Neuronal stem cell (in vitro differentiated cells): ENCODE results near the gene HOXA6.

Experiments
- DNase-seq: peaks from one replicate; pipeline ENCODE4 v3.0.0-alpha.2; 2013; ENCODE audit warnings: low spot score
- H2AFZ ChIP-seq: one replicate; pipeline ENCODE4 v1.6.1; 2013; ENCODE audit warnings: mild to moderate bottlenecking, low read length, inconsistent platforms
- H2AK5ac ChIP-seq: 2 replicates; pipeline ENCODE4 v1.6.1; 2013; ENCODE audit warnings: low read depth, mild to moderate bottlenecking, inconsistent platforms, low read length, moderate library complexity, mixed read lengths
- H2BK120ac ChIP-seq: 2 replicates; pipeline ENCODE4 v1.6.1; 2013; ENCODE audit warnings: low read depth, mild to moderate bottlenecking, inconsistent platforms, low read length, moderate library complexity, mixed read lengths
- H2BK12ac ChIP-seq: one replicate; pipeline ENCODE4 v1.6.1; 2013; ENCODE audit warnings: low read length, inconsistent platforms
- H2BK15ac ChIP-seq: 2 replicates; pipeline ENCODE4 v1.6.1; 2013; ENCODE audit warnings: mild to moderate bottlenecking, low read length, inconsistent platforms, mixed read lengths
- H2BK5ac ChIP-seq: one replicate; pipeline ENCODE4 v1.6.1; 2013; ENCODE audit warnings: inconsistent platforms, mild to moderate bottlenecking, low read length, moderate library complexity
- H3K14ac ChIP-seq: one replicate; pipeline ENCODE4 v1.6.1; 2013; ENCODE audit warnings: low read length, inconsistent platforms
- H3K18ac ChIP-seq: 2 replicates; pipeline ENCODE4 v1.6.1; 2013; ENCODE audit warnings: low read length, inconsistent platforms
- H3K23ac ChIP-seq: 2 replicates; pipeline ENCODE4 v1.6.1; 2013; ENCODE audit warnings: low read depth, mild to moderate bottlenecking, mixed read lengths, low read length, inconsistent platforms; ENCODE audit not compliant: poor library complexity
- H3K27ac ChIP-seq: replicated peaks from 3 replicates; pipeline ENCODE4 v1.5.1; 2013; ENCODE audit warnings: low read length, inconsistent platforms
- H3K27me3 ChIP-seq, 3 experiments: 2 replicates each; pipeline ENCODE4 v1.6.1; 2013; ENCODE audit warnings: low read length in 3 of 3, mild to moderate bottlenecking in 2 of 3, inconsistent platforms in 1 of 3, low read depth in 1 of 3, mixed read lengths in 1 of 3, moderate library complexity in 1 of 3; ENCODE audit not compliant: control insufficient read depth in 3 of 3, insufficient read depth in 3 of 3
- H3K36me3 ChIP-seq, 2 donors: replicated peaks in 1 of 2; 2 replicates each; pipeline ENCODE4 v1.6.1; 2013; ENCODE audit warnings: low read length in 2 of 2; ENCODE audit not compliant: control insufficient read depth in 2 of 2, insufficient read depth in 2 of 2
- H3K4ac ChIP-seq: 2 replicates; pipeline ENCODE4 v1.6.1; 2013; ENCODE audit warnings: inconsistent platforms, mild to moderate bottlenecking, low read length, moderate library complexity
- H3K4me1 ChIP-seq, 2 donors: 1 replicate in 1 of 2; 2 replicates in 1 of 2; pipeline ENCODE4 v1.6.1; 2013; ENCODE audit warnings: low read length in 2 of 2, low read depth in 1 of 2; ENCODE audit not compliant: control insufficient read depth in 2 of 2, insufficient read depth in 1 of 2
- H3K4me2 ChIP-seq: one replicate; pipeline ENCODE4 v1.6.1; 2013; ENCODE audit warnings: mild to moderate bottlenecking, low read length, inconsistent platforms; ENCODE audit not compliant: insufficient read depth, poor library complexity, severe bottlenecking
- H3K4me3 ChIP-seq, 2 donors: 2 replicates each; pipeline ENCODE4 v1.5.1; 2013; ENCODE audit warnings: low read length in 2 of 2, mild to moderate bottlenecking in 2 of 2, inconsistent platforms in 1 of 2, moderate library complexity in 1 of 2
- H3K79me1 ChIP-seq: one replicate; pipeline ENCODE4 v1.6.1; 2013; ENCODE audit warnings: low read depth, mild to moderate bottlenecking, inconsistent platforms, low read length, moderate library complexity
- H3K9ac ChIP-seq: one replicate; pipeline ENCODE4 v1.6.1; 2013; ENCODE audit warnings: mild to moderate bottlenecking, low read depth, low read length, inconsistent platforms; ENCODE audit not compliant: poor library complexity
- H3K9me3 ChIP-seq, 2 donors: replicated peaks in 1 of 2; 2 replicates each; pipeline versions ENCODE3 to v1.6.1; 2013; ENCODE audit warnings: low read length in 2 of 2, mild to moderate bottlenecking in 2 of 2, inconsistent platforms in 1 of 2, low read depth in 1 of 2, mixed read lengths in 1 of 2, moderate library complexity in 1 of 2; ENCODE audit not compliant: control insufficient read depth in 2 of 2, insufficient read depth in 1 of 2
- H4K8ac ChIP-seq: one replicate; pipeline ENCODE4 v1.6.1; 2013; ENCODE audit warnings: low read depth, mild to moderate bottlenecking, inconsistent platforms, low read length, moderate library complexity
- H4K91ac ChIP-seq: one replicate; pipeline ENCODE4 v1.6.1; 2013; ENCODE audit warnings: low read length, low read depth, mild to moderate bottlenecking, inconsistent platforms; ENCODE audit not compliant: poor library complexity
- WGBS, 2 donors: extraction: QIAGEN DNeasy Blood & Tissue Kit; methylation state at CpG; one replicate each; pipeline ENCODE4 v1.1.7; 2013; ENCODE audit warnings: missing lambda C conversion rate in 2 of 2, mixed read lengths in 1 of 2; ENCODE audit not compliant: insufficient read length in 2 of 2, insufficient replicate concordance in 1 of 2; ENCODE audit errors: extremely low coverage in 2 of 2; 5-methylcytosine and 5-hydroxymethylcytosine counted together

Gene HOXA6

GRCh38 chr7:27178366-27178765, 30.8 kb upstream of the HOXA6 start:
- no peak overlapping the region for H3K23ac ChIP-seq
- H3K79me1 ChIP-seq = no peaks in the 10 kb centered on the region
- no peak overlapping the region for H4K91ac ChIP-seq
- H2BK120ac ChIP-seq = no peak overlapping the region
- no peak for DNase-seq
- H3K18ac ChIP-seq = no peak overlapping the region
- H3K4me2 ChIP-seq = no peak overlapping the region
- no peak overlapping the region for H4K8ac ChIP-seq
- peaks cover 2 to 14% of the 10 kb centered on the region in 2 donors for H3K9me3 ChIP-seq
- no peak overlapping the region for H2BK12ac ChIP-seq
- no peak overlapping the region for H2BK5ac ChIP-seq
- H3K27me3 ChIP-seq = peaks cover 61 to 99% (median 96%) of the 10 kb centered on the region in 3 experiments
- no peak overlapping the region for H2AK5ac ChIP-seq
- H3K14ac ChIP-seq = no peak overlapping the region
- no peaks in the 10 kb centered on the region for H3K4me1 ChIP-seq
- no peaks in the 10 kb centered on the region for H3K36me3 ChIP-seq
- H3K27ac ChIP-seq = no peak overlapping the region
- no peak overlapping the region for H2BK15ac ChIP-seq
- H3K4ac ChIP-seq = no peak overlapping the region
- WGBS, 2 donors = no CpG with 5 or more reads among the region's 6 CpGs
- H3K9ac ChIP-seq = no peak overlapping the region
- no peak overlapping the region for H2AFZ ChIP-seq
- H3K4me3 ChIP-seq = no peak overlapping the region

- Histone ChIP-seq H2AK5ac (no peak overlapping the region), H3K9ac (no peak overlapping the region), H4K91ac (no peak overlapping the region), H3K27ac (no peak overlapping the region), H4K8ac (no peak overlapping the region), H2BK15ac (no peak overlapping the region), H3K4me2 (no peak overlapping the region), H3K27me3 (peaks cover 62 to 99% (median 96%) of the 10 kb centered on the region in 3 experiments), H2BK120ac (no peak overlapping the region), H3K18ac (no peak overlapping the region), H3K36me3 (no peaks in the 10 kb centered on the region), H3K9me3 (peaks cover 2 to 14% of the 10 kb centered on the region in 2 donors), H2AFZ (no peak overlapping the region), H3K4me3 (no peak overlapping the region), H3K23ac (no peak overlapping the region), H3K79me1 (no peaks in the 10 kb centered on the region), H2BK5ac (no peak overlapping the region), H3K4me1 (no peaks in the 10 kb centered on the region), H2BK12ac (no peak overlapping the region), H3K14ac (no peak overlapping the region), H3K4ac (no peak overlapping the region)
- DNase-seq = no peak
- no CpG with 5 or more reads among the region's 5 CpGs for WGBS, 2 donors
Measured at GRCh38 chr7:27177795-27178320, 30.3 kb upstream of the HOXA6 start.

- no peak overlapping the region for H2AFZ ChIP-seq
- no peak overlapping the region for H3K27ac ChIP-seq
- no peak overlapping the region for H3K14ac ChIP-seq
- peaks cover 62 to 99% (median 96%) of the 10 kb centered on the region in 3 experiments for H3K27me3 ChIP-seq
- no peak overlapping the region for H2BK15ac ChIP-seq
- no peaks in the 10 kb centered on the region for H3K36me3 ChIP-seq
- H3K23ac ChIP-seq = no peak overlapping the region
- no peak overlapping the region for H3K4me3 ChIP-seq
- H2AK5ac ChIP-seq = no peak overlapping the region
- H3K9me3 ChIP-seq = peaks cover 2 to 16% of the 10 kb centered on the region in 2 donors
- H3K9ac ChIP-seq = no peak overlapping the region
- H3K4me1 ChIP-seq = no peaks in the 10 kb centered on the region
- no peak overlapping the region for H4K91ac ChIP-seq
- no peak overlapping the region for H2BK120ac ChIP-seq
- H2BK12ac ChIP-seq = no peak overlapping the region
- no peak for DNase-seq
- H3K79me1 ChIP-seq = no peaks in the 10 kb centered on the region
- no peak overlapping the region for H3K18ac ChIP-seq
- no peak overlapping the region for H4K8ac ChIP-seq
- no peak overlapping the region for H3K4ac ChIP-seq
- no peak overlapping the region for H3K4me2 ChIP-seq
- WGBS, 2 donors = no CpG with 5 or more reads among the region's 22 CpGs
- no peak overlapping the region for H2BK5ac ChIP-seq
Measured at GRCh38 chr7:27176962-27177794, 29.6 kb upstream of the HOXA6 start.

GRCh38 chr7:27176524-27176845, 28.9 kb upstream of the HOXA6 start:
- WGBS, 2 donors = no CpG with 5 or more reads among the region's 3 CpGs
- Histone ChIP-seq H3K4me3 (no peak overlapping the region), H2BK120ac (no peak overlapping the region), H3K18ac (no peak overlapping the region), H4K8ac (no peak overlapping the region), H3K9ac (no peak overlapping the region), H4K91ac (no peak overlapping the region), H3K9me3 (peaks cover 2 to 17% of the 10 kb centered on the region in 2 donors), H3K4ac (no peak overlapping the region), H3K36me3 (no peaks in the 10 kb centered on the region), H3K14ac (peak overlapping the region; percentile 58), H2BK5ac (no peak overlapping the region), H2AK5ac (no peak overlapping the region), H3K23ac (no peak overlapping the region), H3K4me1 (no peaks in the 10 kb centered on the region), H3K27ac (no peak overlapping the region), H2AFZ (no peak overlapping the region), H2BK15ac (no peak overlapping the region), H3K79me1 (no peaks in the 10 kb centered on the region), H3K4me2 (no peak overlapping the region), H3K27me3 (peaks cover 65 to 100% (median 96%) of the 10 kb centered on the region in 3 experiments), H2BK12ac (no peak overlapping the region)
- DNase-seq = no peak
